HepG2 (cell line): Measurements from ENCODE around the gene HS3ST5. TPM values are rescaled to one million over a fixed set of nuclear protein-coding genes. Genes with fewer than 3 reads are reported as not detected.

Experiments
- ATAC-seq: fragments of 200-7000 bp; cut with Tn5 transposase; 3 replicates; pipeline ENCODE4 v1.9.1; 2020; ENCODE audit warnings: mild to moderate bottlenecking, moderate library complexity
- BruUV-seq: library from RNA; stranded (reverse); fragments of 400-500 nt; replicated peaks from 2 replicates; lab custom pipeline; 2021; lab: Mats Ljungman, UMichigan
- CTCF ChIA-PET: fragments of 300-600 bp; formaldehyde crosslinking; extraction: SDS; loops from one replicate; lab custom pipeline; 2021; ENCODE audit warnings: low total read pairs, inconsistent platforms, low intra/inter-chr PET ratio; lab: Yijun Ruan, JAX
- POLR2A ChIA-PET: fragments of 350-600 bp; sonication (Branson Sonifier 250); formaldehyde crosslinking; loops from one replicate; lab custom pipeline; 2020; ENCODE audit warnings: antibody characterized with exemption, inconsistent platforms; lab: Yijun Ruan, JAX
- DNase-seq: peaks from one replicate; pipeline ENCODE4 v3.0.0-alpha.2; 2015; ENCODE audit warnings: low spot score
- FAIRE-seq: peaks from 3 replicates; lab custom pipeline; 2011; peaks lifted over from hg19 to GRCh38; lab: Jason Lieb, UNC
- H2AFZ ChIP-seq: one replicate; pipeline ENCODE4 v1.6.1; 2011; ENCODE audit warnings: low read length, inconsistent platforms
- H3K27ac ChIP-seq: fragments of 300-600 bp; 3 replicates; pipeline ENCODE4 v1.8.0; 2011; ENCODE audit warnings: mixed run types, mild to moderate bottlenecking, mixed read lengths, low read length, inconsistent platforms; ENCODE audit not compliant: insufficient read depth; ENCODE audit errors: extremely low read length
- H3K27me3 ChIP-seq, 2 experiments: fragments of 200-600 bp in 1 of 2; 2 replicates in 1 of 2; 3 replicates in 1 of 2; pipeline versions ENCODE4 v1.6.0 to v1.8.0; 2011; ENCODE audit warnings: low read length in 2 of 2, mild to moderate bottlenecking in 2 of 2, moderate library complexity in 2 of 2, inconsistent platforms in 1 of 2; ENCODE audit not compliant: insufficient read depth in 2 of 2, control insufficient read depth in 1 of 2
- H3K36me3 ChIP-seq, 2 experiments: fragments of 200-600 bp in 1 of 2; replicated peaks in 1 of 2; 2 replicates in 1 of 2; 3 replicates in 1 of 2; pipeline versions ENCODE4 v1.5.1 to v1.8.0; 2011; ENCODE audit warnings: low read length in 2 of 2, inconsistent platforms in 1 of 2; ENCODE audit not compliant: insufficient read depth in 2 of 2, control insufficient read depth in 1 of 2
- H3K4me1 ChIP-seq: 2 replicates; pipeline ENCODE4 v1.5.1; 2012; ENCODE audit warnings: low read length, inconsistent platforms; ENCODE audit not compliant: insufficient read depth
- H3K4me2 ChIP-seq: 2 replicates; pipeline ENCODE4 v1.6.0; 2011; ENCODE audit warnings: low read depth, low read length, inconsistent platforms
- H3K4me3 ChIP-seq, 3 experiments: fragments of 200-600 bp in 1 of 3; sonication (generic), shearing (Covaris generic) in 1 of 3; replicated peaks in 1 of 3; 2 replicates each; pipeline ENCODE4 v1.5.1; 2011 to 2016; ENCODE audit warnings: low read length in 3 of 3, inconsistent platforms in 2 of 3, low read depth in 2 of 3, mild to moderate bottlenecking in 2 of 3, control low read depth in 1 of 3, mixed read lengths in 1 of 3; ENCODE audit not compliant: insufficient read depth in 1 of 3
- H3K79me2 ChIP-seq: one replicate; pipeline ENCODE4 v1.6.1; 2011; ENCODE audit warnings: low read length, inconsistent platforms; ENCODE audit not compliant: insufficient read depth
- H3K9ac ChIP-seq: 2 replicates; pipeline ENCODE4 v1.6.0; 2011; ENCODE audit warnings: mild to moderate bottlenecking, low read depth, low read length, inconsistent platforms; ENCODE audit not compliant: insufficient read depth
- H3K9me3 ChIP-seq: 2 replicates; pipeline ENCODE4 v1.5.1; 2012; ENCODE audit warnings: mild to moderate bottlenecking, low read length
- H4K20me1 ChIP-seq: 2 replicates; pipeline ENCODE4 v1.6.0; 2011; ENCODE audit warnings: inconsistent platforms, mild to moderate bottlenecking, low read length, moderate library complexity; ENCODE audit not compliant: insufficient read depth
- ISL2 ChIP-seq: sonication (generic); formaldehyde crosslinking; IDR thresholded peaks from 2 replicates; pipeline ENCODE4 v1.5.0; 2020; ENCODE audit warnings: missing genetic modification reagents
- MEIS2 ChIP-seq: sonication (generic); formaldehyde crosslinking; IDR thresholded peaks from 2 replicates; pipeline ENCODE4 v1.9.0; 2021; ENCODE audit warnings: mild to moderate bottlenecking, missing genetic modification reagents
- RCOR2 ChIP-seq: IDR thresholded peaks from 2 replicates; pipeline ENCODE4 v1.6.1; 2016; ENCODE audit warnings: missing biosample characterization, missing genetic modification reagents
- SAP130 ChIP-seq: IDR thresholded peaks from 2 replicates; pipeline ENCODE4 v1.6.1; 2016; ENCODE audit warnings: low read depth
- U2AF2 ChIP-seq: fragments of 200-400 bp; formaldehyde crosslinking; IDR thresholded peaks from 2 replicates; pipeline ENCODE4 v1.6.1; 2017; ENCODE audit warnings: low read depth, mild to moderate bottlenecking, low read length
- ZNF224 ChIP-seq: sonication (generic); formaldehyde crosslinking; IDR thresholded peaks from 2 replicates; pipeline ENCODE4 v1.5.0; 2020; ENCODE audit warnings: mild to moderate bottlenecking, missing genetic modification reagents
- ZNF234 ChIP-seq: sonication (generic); formaldehyde crosslinking; conservative IDR thresholded peaks from 2 replicates; pipeline ENCODE4 v1.5.1; 2020; ENCODE audit warnings: mild to moderate bottlenecking, missing genetic modification reagents
- ZNF672 ChIP-seq: sonication (generic); formaldehyde crosslinking; IDR thresholded peaks from 2 replicates; pipeline ENCODE4 v1.8.1; 2022; ENCODE audit warnings: missing genetic modification reagents
- ZNF773 ChIP-seq: sonication (generic); formaldehyde crosslinking; IDR thresholded peaks from 2 replicates; pipeline ENCODE4 v1.4.0; 2020; ENCODE audit warnings: missing genetic modification reagents, borderline replicate concordance
- ZNF839 ChIP-seq: sonication (generic); formaldehyde crosslinking; IDR thresholded peaks from 2 replicates; pipeline ENCODE4 v1.4.0; 2020; ENCODE audit warnings: missing genetic modification reagents, mild to moderate bottlenecking, borderline replicate concordance
- WGBS: methylation state at CpG from one replicate; pipeline ENCODE4 v1.1.6; 2017; ENCODE audit warnings: low lambda C conversion rate; 5-methylcytosine and 5-hydroxymethylcytosine counted together
- in situ Hi-C: cut with HindIII; loops from 2 replicates; pipeline ENCODE4 v1.10.0; 2017; ENCODE audit warnings: low pct_unique_long_range_greater_than_20kb; ENCODE audit not compliant: extremely low pct_ligation_motif_present
- intact Hi-C: fragments of 100-400 bp; cut with micrococcal nuclease; formaldehyde crosslinking; loops from one replicate; pipeline ENCODE4 v1.10.0; 2022; ENCODE audit not compliant: unreplicated experiment
- polyA plus RNA-seq, 8 experiments: library from polyadenylated mRNA; depleted of rRNA in 3 of 8; stranded (reverse) in 7 of 8; unstranded in 1 of 8; fragments of >200 nt; fragmentation: Illumina TruSeq in 4 of 8; extraction: Trizol in 4 of 8; gene quantifications; 2 replicates each; pipeline versions ENCODE4 v1.2.1 to v1.2.3, GENCODE V29; 2011 to 2016; ENCODE audit warnings: low read depth in 4 of 8, missing spikeins in 1 of 8, mixed read lengths in 1 of 8; ENCODE audit not compliant: insufficient read depth in 1 of 8
- total RNA-seq, 5 experiments: library from RNA; depleted of rRNA; stranded (reverse); fragments of >200 nt; fragmentation: Illumina TruSeq; extraction: Trizol; gene quantifications; 2 replicates each; pipeline ENCODE4 v1.2.3, GENCODE V29; 2016; ENCODE audit warnings: low read depth in 1 of 5
- TF ChIP-seq, protein P1 (sequence below): fragments of 450-650 bp; IDR thresholded peaks from 2 replicates; pipeline ENCODE4 v1.6.1; 2017
- TF ChIP-seq, protein P2 (sequence below): sonication (generic); formaldehyde crosslinking; IDR thresholded peaks from 2 replicates; pipeline ENCODE4 v1.8.0; 2022; ENCODE audit warnings: low read depth, missing genetic modification reagents
- TF ChIP-seq, protein P3 (sequence below): sonication (generic); formaldehyde crosslinking; IDR thresholded peaks from 2 replicates; pipeline ENCODE4 v1.9.0; 2021; ENCODE audit warnings: missing genetic modification reagents, borderline replicate concordance

HS3ST5 gene
- total and polyA plus RNA-seq, 2 of the 13 experiments (the other 11 are each of a cell fraction or from before 2014, with no cell fraction given): 1.1 to 1.6 TPM

DNA sequence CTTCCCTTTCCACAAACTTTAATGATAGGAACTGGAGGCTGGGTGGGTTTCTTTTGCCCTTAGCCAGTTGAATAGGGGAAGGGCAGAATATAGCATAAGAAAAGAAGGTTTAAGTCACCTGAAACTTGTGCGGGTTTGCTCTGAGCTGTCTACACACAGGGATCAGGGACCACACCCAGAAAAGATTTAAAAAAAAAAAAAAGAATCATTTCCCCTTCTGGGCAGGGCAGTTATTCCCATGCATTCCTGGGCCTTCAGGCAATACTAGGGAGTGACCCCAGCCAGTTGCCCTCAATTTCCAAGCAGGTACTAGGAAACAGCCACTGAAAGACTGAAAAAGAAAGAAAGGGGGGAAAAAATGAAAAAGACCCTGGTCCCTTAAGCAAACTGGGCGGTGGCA is 332.3 kb downstream of the HS3ST5 start:
- no peaks in the 10 kb centered on the region for H3K9me3 ChIP-seq
- H3K4me3 ChIP-seq: no peak overlapping the region
- no peak overlapping the region for H3K4me2 ChIP-seq
- H3K27me3 ChIP-seq: peaks cover 0 to 4% of the 10 kb centered on the region in 2 experiments; a peak in 2 of 5 replicates
- H2AFZ ChIP-seq: no peak overlapping the region
- in situ Hi-C loops (no loop called here), intact Hi-C loops (no loop called here)
- H3K36me3 ChIP-seq: no peaks in the 10 kb centered on the region
- FAIRE-seq (no peak), ATAC-seq (no peak), DNase-seq (no peak)
- no peaks in the 10 kb centered on the region for H3K79me2 ChIP-seq
- no TSS peak for BruUV-seq
- no peaks in the 10 kb centered on the region for H4K20me1 ChIP-seq
- H3K4me1 ChIP-seq: peaks cover 10% of the 10 kb centered on the region
- CTCF ChIA-PET: no interaction called here
- no peak overlapping the region for H3K9ac ChIP-seq
- POLR2A ChIA-PET: no interaction called here
- TF ChIP-seq RCOR2 (CRISPR knock-in tag): no peak
- TF ChIP-seq, protein P1, sequence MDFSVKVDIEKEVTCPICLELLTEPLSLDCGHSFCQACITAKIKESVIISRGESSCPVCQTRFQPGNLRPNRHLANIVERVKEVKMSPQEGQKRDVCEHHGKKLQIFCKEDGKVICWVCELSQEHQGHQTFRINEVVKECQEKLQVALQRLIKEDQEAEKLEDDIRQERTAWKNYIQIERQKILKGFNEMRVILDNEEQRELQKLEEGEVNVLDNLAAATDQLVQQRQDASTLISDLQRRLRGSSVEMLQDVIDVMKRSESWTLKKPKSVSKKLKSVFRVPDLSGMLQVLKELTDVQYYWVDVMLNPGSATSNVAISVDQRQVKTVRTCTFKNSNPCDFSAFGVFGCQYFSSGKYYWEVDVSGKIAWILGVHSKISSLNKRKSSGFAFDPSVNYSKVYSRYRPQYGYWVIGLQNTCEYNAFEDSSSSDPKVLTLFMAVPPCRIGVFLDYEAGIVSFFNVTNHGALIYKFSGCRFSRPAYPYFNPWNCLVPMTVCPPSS: no peak
- 40% methylated on average over 2 of the region's 2 CpGs for WGBS
- H3K27ac ChIP-seq: no peak overlapping the region

DNA sequence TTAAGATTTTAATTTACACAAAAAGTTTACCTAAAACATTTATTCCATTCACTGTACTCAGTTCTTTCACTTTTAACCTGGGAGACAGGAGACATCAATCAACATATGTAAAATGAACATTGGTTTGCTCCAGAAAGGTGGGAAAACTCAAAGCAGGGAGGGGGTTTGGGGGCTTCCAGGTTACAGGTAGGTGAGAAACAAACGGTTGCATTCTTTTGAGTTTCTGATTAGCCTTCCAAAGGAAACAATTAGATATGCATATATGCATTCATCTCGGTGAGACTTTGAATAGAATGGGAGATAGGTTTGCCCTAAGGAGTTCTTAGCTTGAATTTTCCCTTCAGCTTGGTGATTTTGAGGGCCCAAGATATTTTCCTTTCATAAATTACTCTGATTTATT is 333.6 kb downstream of the HS3ST5 start:
- no peak for ATAC-seq
- in situ Hi-C loops (no loop called here), intact Hi-C loops (no loop called here)
- DNase-seq: no peak
- H3K36me3 ChIP-seq: no peaks in the 10 kb centered on the region
- TF ChIP-seq SAP130 (CRISPR knock-in tag) (no peak), ZNF839 (no peak), ZNF672 (CRISPR knock-in tag) (no peak), ZNF234 (no peak), U2AF2 (no peak), ISL2 (no peak), MEIS2 (no peak), ZNF773 (CRISPR knock-in tag) (no peak), ZNF224 (CRISPR knock-in tag) (no peak)
- TF ChIP-seq, protein P2, sequence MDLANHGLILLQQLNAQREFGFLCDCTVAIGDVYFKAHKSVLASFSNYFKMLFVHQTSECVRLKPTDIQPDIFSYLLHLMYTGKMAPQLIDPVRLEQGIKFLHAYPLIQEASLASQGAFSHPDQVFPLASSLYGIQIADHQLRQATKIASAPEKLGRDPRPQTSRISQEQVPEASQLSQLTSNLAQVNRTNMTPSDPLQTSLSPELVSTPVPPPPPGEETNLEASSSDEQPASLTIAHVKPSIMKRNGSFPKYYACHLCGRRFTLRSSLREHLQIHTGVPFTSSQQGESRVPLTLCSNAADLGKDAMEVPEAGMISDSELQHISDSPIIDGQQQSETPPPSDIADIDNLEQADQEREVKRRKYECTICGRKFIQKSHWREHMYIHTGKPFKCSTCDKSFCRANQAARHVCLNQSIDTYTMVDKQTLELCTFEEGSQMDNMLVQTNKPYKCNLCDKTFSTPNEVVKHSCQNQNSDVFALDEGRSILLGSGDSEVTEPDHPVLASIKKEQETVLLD: no peak
- TF ChIP-seq, protein P3, sequence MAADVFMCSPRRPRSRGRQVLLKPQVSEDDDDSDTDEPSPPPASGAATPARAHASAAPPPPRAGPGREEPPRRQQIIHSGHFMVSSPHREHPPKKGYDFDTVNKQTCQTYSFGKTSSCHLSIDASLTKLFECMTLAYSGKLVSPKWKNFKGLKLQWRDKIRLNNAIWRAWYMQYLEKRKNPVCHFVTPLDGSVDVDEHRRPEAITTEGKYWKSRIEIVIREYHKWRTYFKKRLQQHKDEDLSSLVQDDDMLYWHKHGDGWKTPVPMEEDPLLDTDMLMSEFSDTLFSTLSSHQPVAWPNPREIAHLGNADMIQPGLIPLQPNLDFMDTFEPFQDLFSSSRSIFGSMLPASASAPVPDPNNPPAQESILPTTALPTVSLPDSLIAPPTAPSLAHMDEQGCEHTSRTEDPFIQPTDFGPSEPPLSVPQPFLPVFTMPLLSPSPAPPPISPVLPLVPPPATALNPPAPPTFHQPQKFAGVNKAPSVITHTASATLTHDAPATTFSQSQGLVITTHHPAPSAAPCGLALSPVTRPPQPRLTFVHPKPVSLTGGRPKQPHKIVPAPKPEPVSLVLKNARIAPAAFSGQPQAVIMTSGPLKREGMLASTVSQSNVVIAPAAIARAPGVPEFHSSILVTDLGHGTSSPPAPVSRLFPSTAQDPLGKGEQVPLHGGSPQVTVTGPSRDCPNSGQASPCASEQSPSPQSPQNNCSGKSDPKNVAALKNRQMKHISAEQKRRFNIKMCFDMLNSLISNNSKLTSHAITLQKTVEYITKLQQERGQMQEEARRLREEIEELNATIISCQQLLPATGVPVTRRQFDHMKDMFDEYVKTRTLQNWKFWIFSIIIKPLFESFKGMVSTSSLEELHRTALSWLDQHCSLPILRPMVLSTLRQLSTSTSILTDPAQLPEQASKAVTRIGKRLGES (CRISPR knock-in tag): no peak
- H3K9me3 ChIP-seq: no peaks in the 10 kb centered on the region
- no peaks in the 10 kb centered on the region for H4K20me1 ChIP-seq
- no peak overlapping the region for H3K27ac ChIP-seq
- 64% methylated on average over 2 of the region's 2 CpGs for whole genome bisulfite sequencing
- H2AFZ ChIP-seq: no peak overlapping the region
- no peak overlapping the region for H3K4me3 ChIP-seq
- POLR2A ChIA-PET: no interaction called here
- H3K79me2 ChIP-seq: no peaks in the 10 kb centered on the region
- H3K4me1 ChIP-seq: peaks cover 10% of the 10 kb centered on the region
- no peak overlapping the region for H3K4me2 ChIP-seq
- no TSS peak for BruUV-seq
- no peak overlapping the region for H3K9ac ChIP-seq
- H3K27me3 ChIP-seq: peaks cover 0 to 4% of the 10 kb centered on the region in 2 experiments; a peak in 2 of 5 replicates
- CTCF ChIA-PET: no interaction called here
- no peak for FAIRE-seq
